Peyer's patch (tissue), 4 donors: ENCODE data around the gene GPM6B. TPM values are rescaled to one million over a fixed set of nuclear protein-coding genes. Genes with fewer than 3 reads are reported as not detected.

Source experiments
- DNase-seq, 3 donors: peaks; one replicate each; pipeline ENCODE4 v3.0.0-alpha.2; 2017 to 2019
- H3K27ac ChIP-seq, 4 donors: fragments of 200-600 bp; sonication (generic); one replicate each; pipeline ENCODE4 v1.5.1; 2016 to 2019
- H3K27me3 ChIP-seq, 2 donors: fragments of 200-600 bp; sonication (generic); one replicate each; pipeline ENCODE4 v1.5.1; 2019
- H3K36me3 ChIP-seq, 3 donors: fragments of 200-600 bp; sonication (generic); one replicate each; pipeline ENCODE4 v1.5.1; 2016 to 2019
- H3K4me1 ChIP-seq, 4 donors: fragments of 200-600 bp; sonication (generic); one replicate each; pipeline ENCODE4 v1.5.1; 2016 to 2019
- H3K4me3 ChIP-seq, 4 donors: fragments of 200-600 bp; sonication (generic); 1 replicate in 3 of 4; 2 replicates in 1 of 4; pipeline ENCODE4 v1.5.1; 2016 to 2019; ENCODE audit warnings: mild to moderate bottlenecking in 1 of 4
- H3K9me3 ChIP-seq, 4 donors: fragments of 200-600 bp; sonication (generic); one replicate each; pipeline ENCODE4 v1.5.1; 2016 to 2019; ENCODE audit warnings: mild to moderate bottlenecking in 1 of 4
- CTCF ChIP-seq, 6 experiments: fragments of 450-650 bp in 4 of 6; fragments of 200-600 bp in 2 of 6; sonication (generic) in 1 of 6; IDR thresholded peaks; one replicate each; pipeline ENCODE4 v1.5.1; 2017 to 2019; ENCODE audit warnings: antibody characterized with exemption in 6 of 6, mild to moderate bottlenecking in 3 of 6, moderate library complexity in 1 of 6
- POLR2A ChIP-seq, 2 donors: fragments of 450-650 bp; IDR thresholded peaks; one replicate each; pipeline ENCODE4 v1.5.1; 2017; ENCODE audit warnings: antibody characterized with exemption in 2 of 2, mild to moderate bottlenecking in 2 of 2, moderate library complexity in 2 of 2
- total RNA-seq, 4 donors: library from RNA; depleted of rRNA; stranded (reverse); fragments of >200 nt; gene quantifications; one replicate each; pipeline ENCODE4 v1.1.0, GENCODE V29; 2016

The GPM6B gene
- total RNA-seq, 4 donors from 2014 or later, result 2.4 to 3.3 (median 2.7) TPM; not detected in 1

- Histone ChIP-seq H3K4me1 (no peaks in the 10 kb centered on the region), H3K36me3 (no peaks in the 10 kb centered on the region), H3K27me3 (no peaks in the 10 kb centered on the region), H3K9me3 (no peaks in the 10 kb centered on the region), H3K27ac (no peak overlapping the region), H3K4me3 (no peak overlapping the region)
- no peak for DNase-seq
- no peak for TF ChIP-seq POLR2A (IDR thresholded peaks at IDR 0.05)
- no peak for TF ChIP-seq CTCF (IDR thresholded peaks at IDR 0.05)
These were observed 11.5 kb upstream of the GPM6B start for GRCh38 chrX:13828392-13828791.

- Histone ChIP-seq H3K4me1 (no peaks in the 10 kb centered on the region), H3K4me3 (no peak overlapping the region), H3K36me3 (no peaks in the 10 kb centered on the region), H3K27ac (no peak overlapping the region), H3K9me3 (no peaks in the 10 kb centered on the region), H3K27me3 (no peaks in the 10 kb centered on the region)
- no peak for DNase-seq
- TF ChIP-seq CTCF (IDR thresholded peaks at IDR 0.05), result no peak
- TF ChIP-seq POLR2A (IDR thresholded peaks at IDR 0.05), result no peak
These were observed 10.6 kb upstream of the GPM6B start for GRCh38 chrX:13827298-13828090.

- no peaks in the 10 kb centered on the region for H3K36me3 ChIP-seq
- H3K27me3 ChIP-seq, result no peaks in the 10 kb centered on the region
- no peaks in the 10 kb centered on the region for H3K9me3 ChIP-seq
- H3K4me3 ChIP-seq, result no peak overlapping the region
- DNase-seq, result no peak
- H3K4me1 ChIP-seq, result no peaks in the 10 kb centered on the region
- TF ChIP-seq CTCF (IDR thresholded peaks at IDR 0.05), result no peak
- no peak for TF ChIP-seq POLR2A (IDR thresholded peaks at IDR 0.05)
- no peak overlapping the region for H3K27ac ChIP-seq
These were observed 9.9 kb upstream of the GPM6B start for GRCh38 chrX:13826770-13827169.

- Histone ChIP-seq H3K36me3 (no peaks in the 10 kb centered on the region), H3K27me3 (no peaks in the 10 kb centered on the region), H3K27ac (no peak overlapping the region), H3K4me1 (no peaks in the 10 kb centered on the region), H3K4me3 (no peak overlapping the region), H3K9me3 (no peaks in the 10 kb centered on the region)
- no peak for DNase-seq
- TF ChIP-seq POLR2A (IDR thresholded peaks at IDR 0.05), result no peak
- no peak for TF ChIP-seq CTCF (IDR thresholded peaks at IDR 0.05)
These were observed 8.4 kb upstream of the GPM6B start for GRCh38 chrX:13825178-13825762.

GRCh38 chrX:13824746-13825145 is 7.9 kb upstream of the GPM6B start:
- no peak for DNase-seq
- no peaks in the 10 kb centered on the region for H3K36me3 ChIP-seq
- no peaks in the 10 kb centered on the region for H3K9me3 ChIP-seq
- no peaks in the 10 kb centered on the region for H3K4me1 ChIP-seq
- no peak overlapping the region for H3K27ac ChIP-seq
- H3K27me3 ChIP-seq, result no peaks in the 10 kb centered on the region
- no peak overlapping the region for H3K4me3 ChIP-seq
- TF ChIP-seq CTCF (IDR thresholded peaks at IDR 0.05) (no peak), POLR2A (IDR thresholded peaks at IDR 0.05) (no peak)
